Measurements from ENCODE around the gene PRKCH. TPM values are rescaled to one million over a fixed set of nuclear protein-coding genes. Genes with fewer than 3 reads are reported as not detected.

PRKCH gene
- polyA plus RNA-seq, 1 donor from 2014 or later, result 2.0 TPM

GRCh38 chr14:61535032-61535431, 213.7 kb downstream of the PRKCH start:
- H3K4me3 ChIP-seq (ENCODE audit: low read length), result no peak overlapping the region
- no peak overlapping the region for H2AFZ ChIP-seq (ENCODE audit: low read depth, low read length)
- no peaks in the 10 kb centered on the region for H3F3A ChIP-seq (ENCODE audit: insufficient read depth, low read length, poor library complexity, severe bottlenecking)
- H3K27ac ChIP-seq (ENCODE audit: low read length), result no peak overlapping the region
- no peaks in the 10 kb centered on the region for H4K20me1 ChIP-seq (ENCODE audit: insufficient read depth)
- no peak overlapping the region for H3K9ac ChIP-seq (ENCODE audit: low read length)
- TF ChIP-seq CTCF (IDR thresholded peaks at IDR 0.05; ENCODE audit: poor library complexity, severe bottlenecking) (no peak), EP300 (conservative IDR thresholded peaks at IDR 0.05; ENCODE audit: poor library complexity, severe bottlenecking) (no peak), POLR2AphosphoS5 (IDR thresholded peaks at IDR 0.05) (no peak), REST (IDR thresholded peaks at IDR 0.05; ENCODE audit: borderline replicate concordance) (no peak), SMC3 (conservative IDR thresholded peaks at IDR 0.05; ENCODE audit: poor library complexity) (no peak), TAF1 (IDR thresholded peaks at IDR 0.05; ENCODE audit: low read depth) (no peak), MXI1 (conservative IDR thresholded peaks at IDR 0.05; ENCODE audit: poor library complexity, severe bottlenecking) (no peak), EZH2 (IDR thresholded peaks at IDR 0.05; ENCODE audit: borderline replicate concordance, insufficient read depth, low read length, poor library complexity, severe bottlenecking) (no peak), RAD21 (conservative IDR thresholded peaks at IDR 0.05) (no peak)
- H3K36me3 ChIP-seq (ENCODE audit: insufficient read depth, low read length), result no peaks in the 10 kb centered on the region
- H3K4me2 ChIP-seq (ENCODE audit: low read length), result no peak overlapping the region
- no peaks in the 10 kb centered on the region for H3K9me2 ChIP-seq (ENCODE audit: insufficient read depth, low read length)
- H3K9me3 ChIP-seq (ENCODE audit: low read length), result no peaks in the 10 kb centered on the region
- H3K79me2 ChIP-seq (replicated peaks; ENCODE audit: insufficient read depth, low read length), result no peaks in the 10 kb centered on the region
- no peaks in the 10 kb centered on the region for H3K27me3 ChIP-seq (ENCODE audit: insufficient read depth, low read depth, low read length)

- H3F3A ChIP-seq (ENCODE audit: insufficient read depth, low read length, poor library complexity, severe bottlenecking), result no peaks in the 10 kb centered on the region
- H3K4me2 ChIP-seq (ENCODE audit: low read length), result no peak overlapping the region
- no peaks in the 10 kb centered on the region for H3K9me2 ChIP-seq (ENCODE audit: insufficient read depth, low read length)
- no peak for TF ChIP-seq RAD21 (conservative IDR thresholded peaks at IDR 0.05)
- TF ChIP-seq POLR2AphosphoS5 (IDR thresholded peaks at IDR 0.05), result no peak
- TF ChIP-seq MXI1 (conservative IDR thresholded peaks at IDR 0.05; ENCODE audit: poor library complexity, severe bottlenecking), result no peak
- no peak for TF ChIP-seq EZH2 (IDR thresholded peaks at IDR 0.05; ENCODE audit: borderline replicate concordance, insufficient read depth, low read length, poor library complexity, severe bottlenecking)
- no peak for TF ChIP-seq EP300 (conservative IDR thresholded peaks at IDR 0.05; ENCODE audit: poor library complexity, severe bottlenecking)
- no peak for TF ChIP-seq TAF1 (IDR thresholded peaks at IDR 0.05; ENCODE audit: low read depth)
- TF ChIP-seq CTCF (IDR thresholded peaks at IDR 0.05; ENCODE audit: poor library complexity, severe bottlenecking), result no peak
- no peak for TF ChIP-seq REST (IDR thresholded peaks at IDR 0.05; ENCODE audit: borderline replicate concordance)
- TF ChIP-seq SMC3 (conservative IDR thresholded peaks at IDR 0.05; ENCODE audit: poor library complexity), result no peak
- H3K9ac ChIP-seq (ENCODE audit: low read length), result no peak overlapping the region
- no peaks in the 10 kb centered on the region for H3K36me3 ChIP-seq (ENCODE audit: insufficient read depth, low read length)
- no peaks in the 10 kb centered on the region for H3K9me3 ChIP-seq (ENCODE audit: low read length)
- H3K4me3 ChIP-seq (ENCODE audit: low read length), result no peak overlapping the region
- no peaks in the 10 kb centered on the region for H3K27me3 ChIP-seq (ENCODE audit: insufficient read depth, low read depth, low read length)
- H2AFZ ChIP-seq (ENCODE audit: low read depth, low read length), result no peak overlapping the region
- H3K27ac ChIP-seq (ENCODE audit: low read length), result no peak overlapping the region
- H4K20me1 ChIP-seq (ENCODE audit: insufficient read depth), result no peaks in the 10 kb centered on the region
- no peaks in the 10 kb centered on the region for H3K79me2 ChIP-seq (replicated peaks; ENCODE audit: insufficient read depth, low read length)
These were observed 214.1 kb downstream of the PRKCH start for GRCh38 chr14:61535458-61535857.
